CD4-positive, alpha-beta T cell (primary cell): ENCODE measurements around the gene COMTD1. TPM values are rescaled to one million over a fixed set of nuclear protein-coding genes. Genes with fewer than 3 reads are reported as not detected.

Experiments used
- ATAC-seq: fragments of 200-7000 bp; cut with Tn5 transposase; one replicate; pipeline ENCODE4 v1.10.0; 2022; ENCODE audit warnings: mild to moderate bottlenecking; ENCODE audit not compliant: poor library complexity
- CTCF ChIA-PET: fragments of 350-600 bp; sonication (Branson Sonifier 250); formaldehyde crosslinking; loops from one replicate; lab custom pipeline; 2021; ENCODE audit warnings: antibody characterized with exemption, inconsistent platforms; lab: Charles Lee
- POLR2A ChIA-PET: fragments of 350-600 bp; sonication (Branson Sonifier 250); formaldehyde crosslinking; loops from one replicate; lab custom pipeline; 2021; ENCODE audit warnings: antibody characterized with exemption, inconsistent platforms; lab: Charles Lee
- DNase-seq, 14 experiments: peaks; one replicate each; pipeline ENCODE4 v3.0.0-alpha.2; 2013 to 2020; ENCODE audit warnings: mixed read lengths in 2 of 14
- H3K27ac ChIP-seq, 2 donors: one replicate each; pipeline versions ENCODE4 v1.5.1 to v1.7.0; 2013; ENCODE audit warnings: low read length in 2 of 2, low read depth in 1 of 2, mild to moderate bottlenecking in 1 of 2
- H3K27me3 ChIP-seq, 2 experiments: 1 replicate in 1 of 2; 2 replicates in 1 of 2; pipeline versions ENCODE4 v1.6.1 to v1.7.0; 2013; ENCODE audit warnings: low read length in 2 of 2, control low read depth in 1 of 2, mild to moderate bottlenecking in 1 of 2, moderate library complexity in 1 of 2; ENCODE audit not compliant: insufficient read depth in 2 of 2, control insufficient read depth in 1 of 2
- H3K36me3 ChIP-seq: one replicate; pipeline ENCODE4 v1.6.1; 2013; ENCODE audit warnings: low read length, control low read depth; ENCODE audit not compliant: insufficient read depth
- H3K4me1 ChIP-seq: one replicate; pipeline ENCODE4 v1.6.1; 2013; ENCODE audit warnings: low read length, control low read depth; ENCODE audit not compliant: insufficient read depth
- H3K4me3 ChIP-seq: one replicate; pipeline ENCODE4 v1.5.1; 2013; ENCODE audit warnings: mild to moderate bottlenecking, low read length, moderate library complexity
- H3K9me3 ChIP-seq, 2 experiments: 1 replicate in 1 of 2; 2 replicates in 1 of 2; pipeline versions ENCODE4 v1.6.1 to v1.7.0; 2013; ENCODE audit warnings: low read length in 2 of 2, mild to moderate bottlenecking in 2 of 2, control low read depth in 1 of 2, moderate library complexity in 1 of 2; ENCODE audit not compliant: control insufficient read depth in 1 of 2, insufficient read depth in 1 of 2
- H3K27ac Mint-ChIP-seq: one replicate; pipeline ENCODE4 v1.8.0; 2020; ENCODE audit warnings: mixed read lengths
- H3K27me3 Mint-ChIP-seq: one replicate; pipeline ENCODE4 v1.8.0; 2021; ENCODE audit warnings: mixed read lengths
- H3K36me3 Mint-ChIP-seq: one replicate; pipeline ENCODE4 v1.8.0; 2021; ENCODE audit warnings: low read depth, mixed read lengths
- H3K4me1 Mint-ChIP-seq: one replicate; pipeline ENCODE4 v1.8.0; 2021; ENCODE audit warnings: low read depth, mixed read lengths
- H3K4me3 Mint-ChIP-seq: one replicate; pipeline ENCODE4 v1.8.0; 2020; ENCODE audit warnings: mild to moderate bottlenecking, mixed read lengths
- H3K9me3 Mint-ChIP-seq: one replicate; pipeline ENCODE4 v1.8.0; 2020; ENCODE audit warnings: mixed read lengths
- intact Hi-C, 2 experiments: fragments of 100-400 bp; cut with DNase I in 1 of 2; cut with micrococcal nuclease in 1 of 2; formaldehyde crosslinking; loops; one replicate each; pipeline versions ENCODE4 v1.15.1 to v1.9.0; 2023 to 2025; cut with DNase I, micrococcal nuclease
- total RNA-seq, 174 experiments: library from RNA in 2 of 174; stranded (reverse) in 2 of 174; gene quantifications; one replicate each; pipeline ENCODE4 v1.2.3 and lab custom pipeline; 2021 to 2026
- TF ChIP-seq, protein P1 (sequence below): fragments of 200-600 bp; IDR thresholded peaks from one replicate; pipeline ENCODE4 v1.8.0; 2022; ENCODE audit warnings: antibody characterized with exemption, mild to moderate bottlenecking

COMTD1 gene
- total RNA-seq, 2 experiments from 2014 or later = 9.5 to 10.5 TPM

DNA sequence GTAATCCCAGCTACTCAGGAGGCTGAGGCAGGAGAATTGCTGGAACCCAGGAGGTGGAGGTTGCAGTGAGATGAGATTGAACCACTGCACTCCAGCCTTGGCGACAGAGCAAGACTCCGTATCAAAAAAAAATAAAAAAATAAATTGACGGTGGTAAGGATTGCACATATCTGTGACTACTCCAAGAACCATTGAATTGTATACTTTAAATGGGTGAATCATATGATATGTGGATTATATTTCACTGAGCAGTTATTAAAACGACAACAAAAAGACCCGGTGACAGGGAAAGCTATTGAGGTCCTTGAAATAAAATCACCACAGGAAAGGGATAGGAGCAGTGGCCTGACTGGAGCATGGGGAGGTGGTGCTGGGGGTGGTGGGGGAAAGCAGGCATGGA lies 31.2 kb upstream of the COMTD1 start:
- H3K9me3 ChIP-seq = no peaks in the 10 kb centered on the region
- Mint-ChIP-seq H3K27ac (no peak overlapping the region), H3K4me1 (no peaks in the 10 kb centered on the region), H3K4me3 (no peak overlapping the region), H3K36me3 (no peaks in the 10 kb centered on the region), H3K9me3 (no peaks in the 10 kb centered on the region), H3K27me3 (no peaks in the 10 kb centered on the region)
- H3K4me1 ChIP-seq = no peaks in the 10 kb centered on the region
- DNase-seq (no peak), ATAC-seq (no peak)
- ChIA-PET CTCF (no interaction called here), POLR2A (no interaction called here)
- H3K4me3 ChIP-seq = no peak overlapping the region
- no peaks in the 10 kb centered on the region for H3K36me3 ChIP-seq
- H3K27me3 ChIP-seq = no peaks in the 10 kb centered on the region
- TF ChIP-seq, protein P1, sequence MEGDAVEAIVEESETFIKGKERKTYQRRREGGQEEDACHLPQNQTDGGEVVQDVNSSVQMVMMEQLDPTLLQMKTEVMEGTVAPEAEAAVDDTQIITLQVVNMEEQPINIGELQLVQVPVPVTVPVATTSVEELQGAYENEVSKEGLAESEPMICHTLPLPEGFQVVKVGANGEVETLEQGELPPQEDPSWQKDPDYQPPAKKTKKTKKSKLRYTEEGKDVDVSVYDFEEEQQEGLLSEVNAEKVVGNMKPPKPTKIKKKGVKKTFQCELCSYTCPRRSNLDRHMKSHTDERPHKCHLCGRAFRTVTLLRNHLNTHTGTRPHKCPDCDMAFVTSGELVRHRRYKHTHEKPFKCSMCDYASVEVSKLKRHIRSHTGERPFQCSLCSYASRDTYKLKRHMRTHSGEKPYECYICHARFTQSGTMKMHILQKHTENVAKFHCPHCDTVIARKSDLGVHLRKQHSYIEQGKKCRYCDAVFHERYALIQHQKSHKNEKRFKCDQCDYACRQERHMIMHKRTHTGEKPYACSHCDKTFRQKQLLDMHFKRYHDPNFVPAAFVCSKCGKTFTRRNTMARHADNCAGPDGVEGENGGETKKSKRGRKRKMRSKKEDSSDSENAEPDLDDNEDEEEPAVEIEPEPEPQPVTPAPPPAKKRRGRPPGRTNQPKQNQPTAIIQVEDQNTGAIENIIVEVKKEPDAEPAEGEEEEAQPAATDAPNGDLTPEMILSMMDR = no peak
- H3K27ac ChIP-seq = no peak overlapping the region
- intact Hi-C loops = no loop called here

GRCh38 chr10:75265856-75266255 lies 30.1 kb upstream of the COMTD1 start:
- H3K9me3 Mint-ChIP-seq = no peaks in the 10 kb centered on the region
- intact Hi-C loops = no loop called here
- H3K27ac ChIP-seq = no peak overlapping the region
- ATAC-seq (no peak), DNase-seq (no peak)
- TF ChIP-seq, protein P1 = no peak
- ChIA-PET CTCF (no interaction called here), POLR2A (no interaction called here)
- H3K4me1 ChIP-seq = no peaks in the 10 kb centered on the region
- H3K27me3 ChIP-seq = no peaks in the 10 kb centered on the region
- H3K27me3 Mint-ChIP-seq = no peaks in the 10 kb centered on the region
- no peak overlapping the region for H3K4me3 ChIP-seq
- no peak overlapping the region for H3K27ac Mint-ChIP-seq
- H3K4me3 Mint-ChIP-seq = no peak overlapping the region
- no peaks in the 10 kb centered on the region for H3K36me3 Mint-ChIP-seq
- H3K9me3 ChIP-seq = no peaks in the 10 kb centered on the region
- H3K36me3 ChIP-seq = no peaks in the 10 kb centered on the region
- no peaks in the 10 kb centered on the region for H3K4me1 Mint-ChIP-seq

DNA sequence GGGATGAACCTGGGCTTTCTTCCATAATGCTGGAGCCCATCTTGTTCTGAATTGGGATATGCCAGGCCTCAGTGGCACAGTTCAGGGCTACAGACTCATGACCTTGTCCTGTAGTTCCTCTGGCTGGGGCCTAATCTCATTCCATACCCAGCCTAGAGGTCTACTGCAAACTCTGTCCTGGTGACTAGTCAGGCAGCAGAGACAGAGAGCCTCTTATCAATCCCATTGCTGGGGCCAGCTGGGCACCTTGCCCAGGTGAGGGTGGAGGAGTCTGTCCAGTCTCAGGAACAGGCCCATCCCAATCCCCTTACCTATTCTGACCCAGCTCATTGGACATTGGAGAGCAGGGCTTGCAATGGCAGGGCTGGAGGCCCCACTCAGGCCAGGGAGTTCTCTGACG lies 28.0 kb upstream of the COMTD1 start:
- peaks cover 0 to 7% of the 10 kb centered on the region in 2 experiments for H3K9me3 ChIP-seq
- Mint-ChIP-seq H3K4me3 (no peak overlapping the region), H3K9me3 (no peaks in the 10 kb centered on the region), H3K36me3 (no peaks in the 10 kb centered on the region), H3K27me3 (no peaks in the 10 kb centered on the region), H3K4me1 (no peaks in the 10 kb centered on the region), H3K27ac (no peak overlapping the region)
- TF ChIP-seq, protein P1 = no peak
- no peak overlapping the region for H3K4me3 ChIP-seq
- ChIA-PET POLR2A (no interaction called here), CTCF (no interaction called here)
- no peaks in the 10 kb centered on the region for H3K4me1 ChIP-seq
- H3K27me3 ChIP-seq = no peaks in the 10 kb centered on the region
- no peaks in the 10 kb centered on the region for H3K36me3 ChIP-seq
- intact Hi-C loops = no loop called here
- no peak for DNase-seq
- H3K27ac ChIP-seq = no peak overlapping the region
- ATAC-seq = no peak
